WTC11 (cell line): ENCODE measurements around the gene PLEKHS1.

ENCODE experiments used
- CREB1 ChIP-seq: sonication (generic); formaldehyde crosslinking; IDR thresholded peaks from 2 replicates; pipeline ENCODE4 v1.8.0; 2023; ENCODE audit warnings: mild to moderate bottlenecking, missing genetic modification reagents
- ETV6 ChIP-seq: sonication (generic); formaldehyde crosslinking; IDR thresholded peaks from 2 replicates; pipeline ENCODE4 v1.8.1; 2022; ENCODE audit warnings: mild to moderate bottlenecking, missing genetic modification reagents
- FOXJ3 ChIP-seq: sonication (generic); formaldehyde crosslinking; IDR thresholded peaks from 2 replicates; pipeline ENCODE4 v1.9.0; 2021; ENCODE audit warnings: missing genetic modification reagents, mild to moderate bottlenecking, borderline replicate concordance
- NFYB ChIP-seq: sonication (generic); formaldehyde crosslinking; conservative IDR thresholded peaks from 2 replicates; pipeline ENCODE4 v1.8.0; 2022; ENCODE audit warnings: low read depth, missing genetic modification reagents
- TEAD1 ChIP-seq: sonication (generic); formaldehyde crosslinking; IDR thresholded peaks from 2 replicates; pipeline ENCODE4 v1.8.0; 2022; ENCODE audit warnings: mild to moderate bottlenecking, missing genetic modification reagents
- ZNF121 ChIP-seq: sonication (generic); formaldehyde crosslinking; IDR thresholded peaks from 2 replicates; pipeline ENCODE4 v1.8.0; 2023; ENCODE audit warnings: missing genetic modification reagents
- TF ChIP-seq, protein P1 (sequence below): sonication (generic); formaldehyde crosslinking; IDR thresholded peaks from 2 replicates; pipeline ENCODE4 v1.8.1; 2023; ENCODE audit warnings: mild to moderate bottlenecking, missing genetic modification reagents
- TF ChIP-seq, protein P2 (sequence below): sonication (generic); formaldehyde crosslinking; conservative IDR thresholded peaks from 2 replicates; pipeline ENCODE4 v1.8.1; 2022; ENCODE audit warnings: mild to moderate bottlenecking, missing genetic modification reagents
- TF ChIP-seq, protein P3 (sequence below): fragments of 200-600 bp; IDR thresholded peaks from 2 replicates; pipeline ENCODE4 v1.8.0; 2022; ENCODE audit warnings: antibody characterized with exemption
- TF ChIP-seq, protein P4 (sequence below): sonication (generic); formaldehyde crosslinking; IDR thresholded peaks from 2 replicates; pipeline ENCODE4 v1.8.1; 2023; ENCODE audit warnings: mild to moderate bottlenecking, missing genetic modification reagents, moderate library complexity
- TF ChIP-seq, protein P5 (sequence below): sonication (generic); formaldehyde crosslinking; IDR thresholded peaks from 2 replicates; pipeline ENCODE4 v1.8.1; 2023; ENCODE audit warnings: mild to moderate bottlenecking, moderate library complexity, missing genetic modification reagents
- TF ChIP-seq, protein P6 (sequence below): sonication (generic); formaldehyde crosslinking; IDR thresholded peaks from 2 replicates; pipeline ENCODE4 v1.8.1; 2022; ENCODE audit warnings: mild to moderate bottlenecking, missing genetic modification reagents, moderate library complexity, borderline replicate concordance
- TF ChIP-seq, protein P7 (sequence below): fragments of 250-450 bp; sonication (Bioruptor Pico); IDR thresholded peaks from 2 replicates; pipeline ENCODE4 v1.9.0; 2021; ENCODE audit warnings: mild to moderate bottlenecking

DNA sequence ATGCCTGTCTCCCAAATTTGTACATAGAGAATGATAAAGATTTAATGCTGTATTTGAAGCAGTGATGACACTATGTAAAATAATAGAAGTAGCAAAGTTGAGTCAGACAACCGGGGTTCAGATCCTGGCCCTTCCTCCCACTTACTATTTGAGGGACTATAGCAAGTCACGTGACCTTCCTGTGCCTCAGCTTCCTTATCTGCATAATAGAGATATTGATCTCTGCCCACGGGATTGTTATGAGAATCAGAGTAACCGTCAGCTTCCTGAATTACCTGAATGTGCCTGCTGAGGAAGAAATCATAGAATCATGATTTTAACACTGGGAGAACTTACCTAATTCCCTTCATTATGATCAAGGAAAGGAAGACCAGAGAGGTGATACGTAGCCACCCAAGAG lies 44.9 kb upstream of the PLEKHS1 start:
- TF ChIP-seq, protein P1, sequence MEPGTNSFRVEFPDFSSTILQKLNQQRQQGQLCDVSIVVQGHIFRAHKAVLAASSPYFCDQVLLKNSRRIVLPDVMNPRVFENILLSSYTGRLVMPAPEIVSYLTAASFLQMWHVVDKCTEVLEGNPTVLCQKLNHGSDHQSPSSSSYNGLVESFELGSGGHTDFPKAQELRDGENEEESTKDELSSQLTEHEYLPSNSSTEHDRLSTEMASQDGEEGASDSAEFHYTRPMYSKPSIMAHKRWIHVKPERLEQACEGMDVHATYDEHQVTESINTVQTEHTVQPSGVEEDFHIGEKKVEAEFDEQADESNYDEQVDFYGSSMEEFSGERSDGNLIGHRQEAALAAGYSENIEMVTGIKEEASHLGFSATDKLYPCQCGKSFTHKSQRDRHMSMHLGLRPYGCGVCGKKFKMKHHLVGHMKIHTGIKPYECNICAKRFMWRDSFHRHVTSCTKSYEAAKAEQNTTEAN (CRISPR knock-in tag), result no peak
- TF ChIP-seq, protein P2, sequence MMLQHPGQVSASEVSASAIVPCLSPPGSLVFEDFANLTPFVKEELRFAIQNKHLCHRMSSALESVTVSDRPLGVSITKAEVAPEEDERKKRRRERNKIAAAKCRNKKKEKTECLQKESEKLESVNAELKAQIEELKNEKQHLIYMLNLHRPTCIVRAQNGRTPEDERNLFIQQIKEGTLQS (CRISPR knock-in tag), result no peak
- TF ChIP-seq, protein P3, sequence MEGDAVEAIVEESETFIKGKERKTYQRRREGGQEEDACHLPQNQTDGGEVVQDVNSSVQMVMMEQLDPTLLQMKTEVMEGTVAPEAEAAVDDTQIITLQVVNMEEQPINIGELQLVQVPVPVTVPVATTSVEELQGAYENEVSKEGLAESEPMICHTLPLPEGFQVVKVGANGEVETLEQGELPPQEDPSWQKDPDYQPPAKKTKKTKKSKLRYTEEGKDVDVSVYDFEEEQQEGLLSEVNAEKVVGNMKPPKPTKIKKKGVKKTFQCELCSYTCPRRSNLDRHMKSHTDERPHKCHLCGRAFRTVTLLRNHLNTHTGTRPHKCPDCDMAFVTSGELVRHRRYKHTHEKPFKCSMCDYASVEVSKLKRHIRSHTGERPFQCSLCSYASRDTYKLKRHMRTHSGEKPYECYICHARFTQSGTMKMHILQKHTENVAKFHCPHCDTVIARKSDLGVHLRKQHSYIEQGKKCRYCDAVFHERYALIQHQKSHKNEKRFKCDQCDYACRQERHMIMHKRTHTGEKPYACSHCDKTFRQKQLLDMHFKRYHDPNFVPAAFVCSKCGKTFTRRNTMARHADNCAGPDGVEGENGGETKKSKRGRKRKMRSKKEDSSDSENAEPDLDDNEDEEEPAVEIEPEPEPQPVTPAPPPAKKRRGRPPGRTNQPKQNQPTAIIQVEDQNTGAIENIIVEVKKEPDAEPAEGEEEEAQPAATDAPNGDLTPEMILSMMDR, result no peak
- TF ChIP-seq ZNF121 (CRISPR knock-in tag) (no peak), FOXJ3 (CRISPR knock-in tag) (no peak), CREB1 (CRISPR knock-in tag) (no peak), ETV6 (CRISPR knock-in tag) (no peak), NFYB (CRISPR knock-in tag) (no peak), TEAD1 (CRISPR knock-in tag) (no peak)
- TF ChIP-seq, protein P4, sequence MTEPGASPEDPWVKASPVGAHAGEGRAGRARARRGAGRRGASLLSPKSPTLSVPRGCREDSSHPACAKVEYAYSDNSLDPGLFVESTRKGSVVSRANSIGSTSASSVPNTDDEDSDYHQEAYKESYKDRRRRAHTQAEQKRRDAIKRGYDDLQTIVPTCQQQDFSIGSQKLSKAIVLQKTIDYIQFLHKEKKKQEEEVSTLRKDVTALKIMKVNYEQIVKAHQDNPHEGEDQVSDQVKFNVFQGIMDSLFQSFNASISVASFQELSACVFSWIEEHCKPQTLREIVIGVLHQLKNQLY, result no peak
- TF ChIP-seq, protein P5, sequence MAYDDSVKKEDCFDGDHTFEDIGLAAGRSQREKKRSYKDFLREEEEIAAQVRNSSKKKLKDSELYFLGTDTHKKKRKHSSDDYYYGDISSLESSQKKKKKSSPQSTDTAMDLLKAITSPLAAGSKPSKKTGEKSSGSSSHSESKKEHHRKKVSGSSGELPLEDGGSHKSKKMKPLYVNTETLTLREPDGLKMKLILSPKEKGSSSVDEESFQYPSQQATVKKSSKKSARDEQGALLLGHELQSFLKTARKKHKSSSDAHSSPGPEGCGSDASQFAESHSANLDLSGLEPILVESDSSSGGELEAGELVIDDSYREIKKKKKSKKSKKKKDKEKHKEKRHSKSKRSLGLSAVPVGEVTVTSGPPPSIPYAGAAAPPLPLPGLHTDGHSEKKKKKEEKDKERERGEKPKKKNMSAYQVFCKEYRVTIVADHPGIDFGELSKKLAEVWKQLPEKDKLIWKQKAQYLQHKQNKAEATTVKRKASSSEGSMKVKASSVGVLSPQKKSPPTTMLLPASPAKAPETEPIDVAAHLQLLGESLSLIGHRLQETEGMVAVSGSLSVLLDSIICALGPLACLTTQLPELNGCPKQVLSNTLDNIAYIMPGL (CRISPR knock-in tag), result no peak
- TF ChIP-seq, protein P6, sequence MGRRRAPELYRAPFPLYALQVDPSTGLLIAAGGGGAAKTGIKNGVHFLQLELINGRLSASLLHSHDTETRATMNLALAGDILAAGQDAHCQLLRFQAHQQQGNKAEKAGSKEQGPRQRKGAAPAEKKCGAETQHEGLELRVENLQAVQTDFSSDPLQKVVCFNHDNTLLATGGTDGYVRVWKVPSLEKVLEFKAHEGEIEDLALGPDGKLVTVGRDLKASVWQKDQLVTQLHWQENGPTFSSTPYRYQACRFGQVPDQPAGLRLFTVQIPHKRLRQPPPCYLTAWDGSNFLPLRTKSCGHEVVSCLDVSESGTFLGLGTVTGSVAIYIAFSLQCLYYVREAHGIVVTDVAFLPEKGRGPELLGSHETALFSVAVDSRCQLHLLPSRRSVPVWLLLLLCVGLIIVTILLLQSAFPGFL (CRISPR knock-in tag), result no peak
- TF ChIP-seq, protein P7, sequence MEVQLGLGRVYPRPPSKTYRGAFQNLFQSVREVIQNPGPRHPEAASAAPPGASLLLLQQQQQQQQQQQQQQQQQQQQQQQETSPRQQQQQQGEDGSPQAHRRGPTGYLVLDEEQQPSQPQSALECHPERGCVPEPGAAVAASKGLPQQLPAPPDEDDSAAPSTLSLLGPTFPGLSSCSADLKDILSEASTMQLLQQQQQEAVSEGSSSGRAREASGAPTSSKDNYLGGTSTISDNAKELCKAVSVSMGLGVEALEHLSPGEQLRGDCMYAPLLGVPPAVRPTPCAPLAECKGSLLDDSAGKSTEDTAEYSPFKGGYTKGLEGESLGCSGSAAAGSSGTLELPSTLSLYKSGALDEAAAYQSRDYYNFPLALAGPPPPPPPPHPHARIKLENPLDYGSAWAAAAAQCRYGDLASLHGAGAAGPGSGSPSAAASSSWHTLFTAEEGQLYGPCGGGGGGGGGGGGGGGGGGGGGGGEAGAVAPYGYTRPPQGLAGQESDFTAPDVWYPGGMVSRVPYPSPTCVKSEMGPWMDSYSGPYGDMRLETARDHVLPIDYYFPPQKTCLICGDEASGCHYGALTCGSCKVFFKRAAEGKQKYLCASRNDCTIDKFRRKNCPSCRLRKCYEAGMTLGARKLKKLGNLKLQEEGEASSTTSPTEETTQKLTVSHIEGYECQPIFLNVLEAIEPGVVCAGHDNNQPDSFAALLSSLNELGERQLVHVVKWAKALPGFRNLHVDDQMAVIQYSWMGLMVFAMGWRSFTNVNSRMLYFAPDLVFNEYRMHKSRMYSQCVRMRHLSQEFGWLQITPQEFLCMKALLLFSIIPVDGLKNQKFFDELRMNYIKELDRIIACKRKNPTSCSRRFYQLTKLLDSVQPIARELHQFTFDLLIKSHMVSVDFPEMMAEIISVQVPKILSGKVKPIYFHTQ, result no peak
